Astrocyte (in vitro differentiated cells and primary cell): Measurements from ENCODE around the gene CYP3A4.

Experiments used
- EZH2 ChIP-seq: IDR thresholded peaks from 2 replicates; pipeline ENCODE4 v1.6.1; 2012; ENCODE audit warnings: mild to moderate bottlenecking, low read length, inconsistent platforms; ENCODE audit not compliant: insufficient read depth
- TF ChIP-seq, protein P1 (sequence below): IDR thresholded peaks from 2 replicates; pipeline ENCODE4 v1.5.1; 2011; ENCODE audit warnings: low read depth, mild to moderate bottlenecking, inconsistent platforms, low read length, moderate library complexity; ENCODE audit not compliant: insufficient read depth

GRCh38 chr7:99792967-99793366 lies 9.0 kb upstream of the CYP3A4 start:
- TF ChIP-seq, protein P1, sequence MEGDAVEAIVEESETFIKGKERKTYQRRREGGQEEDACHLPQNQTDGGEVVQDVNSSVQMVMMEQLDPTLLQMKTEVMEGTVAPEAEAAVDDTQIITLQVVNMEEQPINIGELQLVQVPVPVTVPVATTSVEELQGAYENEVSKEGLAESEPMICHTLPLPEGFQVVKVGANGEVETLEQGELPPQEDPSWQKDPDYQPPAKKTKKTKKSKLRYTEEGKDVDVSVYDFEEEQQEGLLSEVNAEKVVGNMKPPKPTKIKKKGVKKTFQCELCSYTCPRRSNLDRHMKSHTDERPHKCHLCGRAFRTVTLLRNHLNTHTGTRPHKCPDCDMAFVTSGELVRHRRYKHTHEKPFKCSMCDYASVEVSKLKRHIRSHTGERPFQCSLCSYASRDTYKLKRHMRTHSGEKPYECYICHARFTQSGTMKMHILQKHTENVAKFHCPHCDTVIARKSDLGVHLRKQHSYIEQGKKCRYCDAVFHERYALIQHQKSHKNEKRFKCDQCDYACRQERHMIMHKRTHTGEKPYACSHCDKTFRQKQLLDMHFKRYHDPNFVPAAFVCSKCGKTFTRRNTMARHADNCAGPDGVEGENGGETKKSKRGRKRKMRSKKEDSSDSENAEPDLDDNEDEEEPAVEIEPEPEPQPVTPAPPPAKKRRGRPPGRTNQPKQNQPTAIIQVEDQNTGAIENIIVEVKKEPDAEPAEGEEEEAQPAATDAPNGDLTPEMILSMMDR: no peak
- no peak for TF ChIP-seq EZH2
